Mucosa of descending colon (tissue), 3 donors: ENCODE measurements around the gene HNRNPA3. TPM values are rescaled to one million over a fixed set of nuclear protein-coding genes. Genes with fewer than 3 reads are reported as not detected.
A peak's percentile ranks its signal among the peaks of the same experiment; 100 is the strongest.

ENCODE experiments used
- ATAC-seq: fragments of 200-7000 bp; cut with Tn5 transposase; one replicate; pipeline ENCODE4 v1.9.1; 2020; ENCODE audit warnings: mild to moderate bottlenecking, moderate library complexity
- DNase-seq, 3 donors: peaks; one replicate each; pipeline ENCODE4 v3.0.0-alpha.2; 2020
- H3K36me3 ChIP-seq: fragments of 200-600 bp; one replicate; pipeline ENCODE4 v1.8.0; 2021; ENCODE audit warnings: low read depth, mild to moderate bottlenecking
- H3K4me1 ChIP-seq: fragments of 200-600 bp; one replicate; pipeline ENCODE4 v1.8.0; 2021; ENCODE audit warnings: low read depth, mild to moderate bottlenecking
- H3K4me3 ChIP-seq: fragments of 200-600 bp; one replicate; pipeline ENCODE4 v1.8.0; 2021; ENCODE audit warnings: mild to moderate bottlenecking
- H3K9me3 ChIP-seq: fragments of 200-600 bp; one replicate; pipeline ENCODE4 v1.8.0; 2021; ENCODE audit warnings: mild to moderate bottlenecking
- intact Hi-C, 2 donors: fragments of 100-400 bp; cut with DNase I in 1 of 2; cut with micrococcal nuclease in 1 of 2; formaldehyde crosslinking; loops; one replicate each; pipeline versions ENCODE4 v1.11.0 to v1.11.1; 2022; cut with DNase I, micrococcal nuclease
- microRNA-seq: library from miRNA; unstranded; fragments of <30 nt; microRNA quantifications from one replicate; pipeline ENCODE4, GENCODE V29; 2019
- total RNA-seq, 3 donors: library from RNA; stranded (reverse); fragmentation: NEBNext Ultra II Directional in 2 of 3; extraction: Animal tissue kit (Norgen Biotek cat#: 25700) in 2 of 3; gene quantifications; one replicate each; pipeline versions ENCODE4 v1.2.1 to v1.2.4, GENCODE V29; 2021 to 2023
- TF ChIP-seq, protein P1 (sequence below): fragments of 200-600 bp; IDR thresholded peaks from one replicate; pipeline ENCODE4 v1.8.0; 2022; ENCODE audit warnings: antibody characterized with exemption, mild to moderate bottlenecking
- donor health status: DM: no; HTN: no; CAD: no; lungs with moderate emphysema.
- donor health status: DM: no; HTN: no; CAD: no.
- donor health status: DM: no; HTN: yes; CAD: no.

HNRNPA3 gene
- total RNA-seq, 3 donors from 2014 or later: 133 to 169 (median 151) TPM

DNA sequence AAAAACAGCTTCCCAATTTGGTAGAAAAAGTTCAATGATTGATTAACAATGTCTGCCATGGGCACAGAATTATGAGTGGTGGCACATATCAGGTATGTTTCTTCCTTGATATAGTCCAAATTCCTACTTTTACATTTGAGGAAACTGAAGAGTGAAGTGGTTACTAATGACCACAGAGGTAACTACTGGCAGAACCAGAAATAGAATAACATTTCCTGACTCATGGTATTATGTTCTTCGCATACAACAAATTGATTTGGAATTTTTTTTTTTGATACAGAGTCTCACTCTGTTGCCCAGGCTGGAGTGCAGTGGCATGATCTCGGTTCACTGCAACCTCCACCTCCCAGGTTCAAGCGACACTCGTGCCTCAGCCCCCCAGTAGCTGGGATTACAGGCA lies 57.9 kb downstream of the HNRNPA3 start:
- H3K4me1 ChIP-seq: peaks cover 23% of the 10 kb centered on the region
- ATAC-seq (no peak), DNase-seq (no peak)
- no peaks in the 10 kb centered on the region for H3K9me3 ChIP-seq
- TF ChIP-seq, protein P1, sequence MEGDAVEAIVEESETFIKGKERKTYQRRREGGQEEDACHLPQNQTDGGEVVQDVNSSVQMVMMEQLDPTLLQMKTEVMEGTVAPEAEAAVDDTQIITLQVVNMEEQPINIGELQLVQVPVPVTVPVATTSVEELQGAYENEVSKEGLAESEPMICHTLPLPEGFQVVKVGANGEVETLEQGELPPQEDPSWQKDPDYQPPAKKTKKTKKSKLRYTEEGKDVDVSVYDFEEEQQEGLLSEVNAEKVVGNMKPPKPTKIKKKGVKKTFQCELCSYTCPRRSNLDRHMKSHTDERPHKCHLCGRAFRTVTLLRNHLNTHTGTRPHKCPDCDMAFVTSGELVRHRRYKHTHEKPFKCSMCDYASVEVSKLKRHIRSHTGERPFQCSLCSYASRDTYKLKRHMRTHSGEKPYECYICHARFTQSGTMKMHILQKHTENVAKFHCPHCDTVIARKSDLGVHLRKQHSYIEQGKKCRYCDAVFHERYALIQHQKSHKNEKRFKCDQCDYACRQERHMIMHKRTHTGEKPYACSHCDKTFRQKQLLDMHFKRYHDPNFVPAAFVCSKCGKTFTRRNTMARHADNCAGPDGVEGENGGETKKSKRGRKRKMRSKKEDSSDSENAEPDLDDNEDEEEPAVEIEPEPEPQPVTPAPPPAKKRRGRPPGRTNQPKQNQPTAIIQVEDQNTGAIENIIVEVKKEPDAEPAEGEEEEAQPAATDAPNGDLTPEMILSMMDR: no peak
- intact Hi-C loops: no loop called here
- H3K36me3 ChIP-seq: no peaks in the 10 kb centered on the region
- H3K4me3 ChIP-seq: no peak overlapping the region

DNA sequence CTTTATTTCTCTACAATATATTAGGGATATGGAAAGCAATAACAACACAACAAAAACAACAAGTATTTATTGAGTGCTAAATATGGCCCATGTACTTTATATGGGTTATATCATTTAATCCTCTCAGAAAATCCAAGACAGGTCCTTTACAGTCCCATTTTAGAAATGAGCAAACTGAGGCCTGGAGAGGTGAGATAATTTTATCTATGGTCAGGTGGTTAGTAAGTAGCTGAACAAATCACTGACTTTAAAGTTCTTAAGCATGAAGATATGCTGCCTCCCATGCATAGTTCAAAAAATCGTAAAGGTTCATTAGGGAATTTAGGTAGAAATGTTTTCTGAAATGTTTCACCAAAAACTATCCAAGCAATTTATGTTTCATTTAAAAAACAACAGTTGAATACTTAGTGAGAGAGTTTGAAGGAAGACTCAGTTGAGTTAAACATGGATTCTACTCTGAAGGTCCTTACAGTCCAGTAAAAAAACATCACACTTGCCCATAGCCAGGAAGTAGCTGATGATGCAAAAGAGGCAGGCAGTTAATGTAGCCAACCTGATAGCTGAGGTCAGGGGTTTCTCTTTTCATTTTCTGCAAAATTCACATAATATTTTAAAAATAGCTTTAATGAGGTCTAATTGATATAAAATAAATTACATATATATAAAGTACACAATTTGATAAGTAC lies 59.5 kb downstream of the HNRNPA3 start:
- no peak for DNase-seq
- H3K36me3 ChIP-seq: no peaks in the 10 kb centered on the region
- H3K9me3 ChIP-seq: no peaks in the 10 kb centered on the region
- TF ChIP-seq, protein P1: no peak
- no peak overlapping the region for H3K4me3 ChIP-seq
- intact Hi-C loops: no loop called here
- peaks cover 9% of the 10 kb centered on the region for H3K4me1 ChIP-seq
- ATAC-seq: no peak

DNA sequence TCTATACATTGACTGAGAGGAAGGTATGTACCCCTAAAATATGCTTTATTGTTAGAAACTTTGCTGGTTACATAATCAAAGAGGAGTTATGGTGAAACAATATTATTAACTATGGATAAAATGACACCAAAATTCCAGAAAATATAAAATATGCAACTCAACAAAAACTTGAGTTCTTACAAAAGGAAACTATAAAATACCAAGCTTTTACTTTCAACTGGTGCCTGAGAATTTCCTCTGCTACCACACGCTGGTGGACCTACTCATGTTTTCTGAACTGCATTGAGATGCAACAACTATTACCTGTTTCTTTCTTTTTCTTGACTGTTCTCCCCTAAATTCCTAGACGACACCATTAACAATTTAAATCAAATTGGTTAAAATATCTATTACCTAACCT lies 60.2 kb downstream of the HNRNPA3 start:
- no peak for ATAC-seq
- intact Hi-C loops: no loop called here
- TF ChIP-seq, protein P1: no peak
- Histone ChIP-seq H3K4me1 (peaks cover 9% of the 10 kb centered on the region), H3K9me3 (no peaks in the 10 kb centered on the region), H3K36me3 (no peaks in the 10 kb centered on the region), H3K4me3 (no peak overlapping the region)
- DNase-seq: no peak

DNA sequence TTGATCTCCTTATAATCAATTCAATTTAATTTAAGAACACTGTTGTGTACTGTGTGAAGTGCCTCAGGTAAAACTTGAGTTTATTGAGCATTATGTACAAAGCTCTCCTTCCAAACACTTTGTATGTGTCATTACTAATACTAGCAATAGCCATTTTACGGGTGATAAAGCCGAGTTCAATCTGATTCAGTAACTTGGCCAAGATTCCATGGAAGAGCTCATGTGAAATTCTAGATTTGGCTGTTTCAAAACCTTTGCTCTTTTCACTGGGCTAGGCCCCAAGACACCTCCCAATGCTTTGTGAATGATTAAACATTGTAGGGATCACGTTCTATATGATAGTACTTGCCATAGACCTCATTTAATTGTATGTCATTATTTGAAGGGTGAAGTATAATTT lies 60.8 kb downstream of the HNRNPA3 start:
- intact Hi-C loops: no loop called here
- no peak overlapping the region for H3K4me3 ChIP-seq
- TF ChIP-seq, protein P1: no peak
- ATAC-seq: peak; percentile 97
- peaks cover 9% of the 10 kb centered on the region for H3K4me1 ChIP-seq
- peak in 1 of 3 donors; percentile 57 for DNase-seq
- no peaks in the 10 kb centered on the region for H3K36me3 ChIP-seq
- H3K9me3 ChIP-seq: no peaks in the 10 kb centered on the region

Small RNAs within 50 kb of the gene (microRNA-seq; reads per million reads assigned to microRNA genes)
- not detected for gene MIR3128

Other genes with a start within 250 kb of the HNRNPA3 start
- 100 to 1,000 TPM in 1 of 3 donors, 10 to 100 TPM in 2; 84.3 to 105 (median 99.1) TPM for gene NFE2L2, start 51.9 kb downstream of the HNRNPA3 start, total RNA-seq
- gene AGPS, start 180.0 kb downstream of the HNRNPA3 start, total RNA-seq: 10 to 100 TPM; 43.0 to 58.4 (median 48.7) TPM